Liver (tissue), 9 donors: ENCODE measurements around the gene LMLN. TPM values are rescaled to one million over a fixed set of nuclear protein-coding genes. Genes with fewer than 3 reads are reported as not detected.
"Not testable (repeated sequence)": the region's sequence is repeated elsewhere in the genome, so short reads cannot be mapped to it uniquely, and the experiment has no call there.

Source experiments
- DNase-seq: peaks from one replicate; pipeline ENCODE4 v3.0.0-alpha.2; 2017; ENCODE audit warnings: low spot score
- H3K27ac ChIP-seq, 2 donors: one replicate each; pipeline ENCODE4 v1.7.0; 2013; ENCODE audit warnings: inconsistent platforms in 2 of 2, low read length in 2 of 2, control low read depth in 1 of 2, low read depth in 1 of 2, mild to moderate bottlenecking in 1 of 2
- H3K27me3 ChIP-seq, 4 donors: one replicate each; pipeline versions ENCODE4 v1.6.1 to v1.7.0; 2013; ENCODE audit warnings: low read length in 3 of 4, inconsistent platforms in 1 of 4, mild to moderate bottlenecking in 1 of 4, moderate library complexity in 1 of 4; ENCODE audit not compliant: control insufficient read depth in 4 of 4, insufficient read depth in 4 of 4
- H3K36me3 ChIP-seq, 4 donors: one replicate each; pipeline versions ENCODE4 v1.6.1 to v1.7.0; 2013; ENCODE audit warnings: low read length in 3 of 4, mild to moderate bottlenecking in 3 of 4, low read depth in 1 of 4, moderate library complexity in 1 of 4; ENCODE audit not compliant: control insufficient read depth in 4 of 4, insufficient read depth in 3 of 4
- H3K4me1 ChIP-seq, 4 donors: one replicate each; pipeline versions ENCODE4 v1.6.1 to v1.7.0; 2013; ENCODE audit warnings: low read length in 3 of 4, mild to moderate bottlenecking in 3 of 4, moderate library complexity in 1 of 4; ENCODE audit not compliant: control insufficient read depth in 4 of 4, insufficient read depth in 4 of 4
- H3K4me3 ChIP-seq, 3 donors: one replicate each; pipeline versions ENCODE4 v1.6.1 to v1.7.0; 2013; ENCODE audit warnings: low read length in 3 of 3, control low read depth in 1 of 3, low read depth in 1 of 3, mild to moderate bottlenecking in 1 of 3
- H3K9ac ChIP-seq, 2 donors: one replicate each; pipeline ENCODE4 v1.7.0; 2013; ENCODE audit warnings: low read length in 2 of 2, mild to moderate bottlenecking in 2 of 2, moderate library complexity in 2 of 2, control low read depth in 1 of 2, low read depth in 1 of 2
- H3K9me3 ChIP-seq, 4 donors: one replicate each; pipeline versions ENCODE4 v1.6.1 to v1.7.0; 2013; ENCODE audit warnings: low read length in 3 of 4; ENCODE audit not compliant: control insufficient read depth in 4 of 4
- ATF3 ChIP-seq: IDR thresholded peaks from 2 replicates; pipeline ENCODE4 v1.6.1; 2016; ENCODE audit warnings: antibody characterized with exemption
- CTCF ChIP-seq: fragments of 150-350 bp; IDR thresholded peaks from 2 replicates; pipeline ENCODE4 v1.5.1; 2017; ENCODE audit warnings: improper control_type of control experiment, low read depth, low read length; ENCODE audit not compliant: missing input control
- EGR1 ChIP-seq, 2 donors: IDR thresholded peaks; 2 replicates each; pipeline ENCODE4 v1.6.1; 2016 to 2018; ENCODE audit warnings: antibody characterized with exemption in 2 of 2, low read depth in 2 of 2
- FOXA2 ChIP-seq: IDR thresholded peaks from 2 replicates; pipeline ENCODE4 v1.6.1; 2016; ENCODE audit warnings: antibody characterized with exemption
- GABPA ChIP-seq, 2 donors: IDR thresholded peaks in 1 of 2; conservative IDR thresholded peaks in 1 of 2; 2 replicates each; pipeline ENCODE4 v1.6.1; 2016; ENCODE audit warnings: antibody characterized with exemption in 2 of 2, mild to moderate bottlenecking in 1 of 2, moderate library complexity in 1 of 2
- HNF4G ChIP-seq: IDR thresholded peaks from 2 replicates; pipeline ENCODE4 v1.6.1; 2016; ENCODE audit warnings: antibody characterized with exemption
- JUND ChIP-seq, 2 donors: IDR thresholded peaks; 2 replicates each; pipeline ENCODE4 v1.6.1; 2016; ENCODE audit warnings: antibody characterized with exemption in 2 of 2
- MAX ChIP-seq: IDR thresholded peaks from 2 replicates; pipeline ENCODE4 v1.6.1; 2016; ENCODE audit warnings: antibody characterized with exemption
- NR2F2 ChIP-seq: IDR thresholded peaks from 2 replicates; pipeline ENCODE4 v1.6.1; 2016; ENCODE audit warnings: antibody characterized with exemption
- RAD21 ChIP-seq, 2 donors: IDR thresholded peaks; 2 replicates each; pipeline ENCODE4 v1.6.1; 2016; ENCODE audit warnings: antibody characterized with exemption in 2 of 2, mild to moderate bottlenecking in 2 of 2
- RXRA ChIP-seq, 2 donors: IDR thresholded peaks; 2 replicates each; pipeline ENCODE4 v1.6.1; 2017 to 2018; ENCODE audit warnings: antibody characterized with exemption in 2 of 2, mild to moderate bottlenecking in 1 of 2
- SP1 ChIP-seq: IDR thresholded peaks from 2 replicates; pipeline ENCODE4 v1.6.1; 2018; ENCODE audit warnings: antibody characterized with exemption, mild to moderate bottlenecking
- TAF1 ChIP-seq: conservative IDR thresholded peaks from 2 replicates; pipeline ENCODE4 v1.6.1; 2016; ENCODE audit warnings: antibody characterized with exemption, mild to moderate bottlenecking
- YY1 ChIP-seq: IDR thresholded peaks from 2 replicates; pipeline ENCODE4 v1.6.1; 2016; ENCODE audit warnings: antibody characterized with exemption, mild to moderate bottlenecking
- ZBTB33 ChIP-seq: IDR thresholded peaks from 2 replicates; pipeline ENCODE4 v1.6.1; 2016; ENCODE audit warnings: antibody characterized with exemption
- WGBS: extraction: QIAGEN DNeasy Blood & Tissue Kit; methylation state at CpG from one replicate; pipeline ENCODE4 v1.1.7; 2013; 5-methylcytosine and 5-hydroxymethylcytosine counted together
- polyA plus RNA-seq, 2 donors: library from polyadenylated mRNA; stranded (reverse) in 1 of 2; unstranded in 1 of 2; fragments of 200-250 nt in 1 of 2; fragments of >200 nt in 1 of 2; fragmentation: Nextera tagmentation in 1 of 2; extraction: Ambion mirVana in 1 of 2; gene quantifications; one replicate each; pipeline versions ENCODE4 v1.2.1 to v1.2.3, GENCODE V29; 2013 to 2015
- total RNA-seq, 2 donors: library from RNA; depleted of rRNA; stranded (reverse); fragments of >200 nt; gene quantifications; one replicate each; pipeline ENCODE4 v1.2.3, GENCODE V29; 2014
- donor health status: healthy.
- donor health status: healthy.
- donor health status: healthy.
- donor health status: healthy.
- donor health status: healthy.

LMLN gene
- total and polyA plus RNA-seq, 4 donors, result 0.90 to 3.2 (median 1.8) TPM

- TF ChIP-seq CTCF (no peak), GABPA (IDR thresholded peaks at IDR 0.05 in 1 of 2, conservative IDR thresholded peaks at IDR 0.05 in 1 of 2) (no peak), JUND (IDR thresholded peaks at IDR 0.05) (no peak), ATF3 (no peak), YY1 (no peak), SP1 (no peak)
Observed at GRCh38 chr3:198048445-198048844, 88.4 kb downstream of the LMLN start (continued).

- H3K36me3 ChIP-seq, result no peaks in the 10 kb centered on the region
- no peak for TF ChIP-seq SP1
- no peak for TF ChIP-seq CTCF
- TF ChIP-seq ATF3, result no peak
- TF ChIP-seq NR2F2, result no peak
- no peak for TF ChIP-seq MAX
- no peak for TF ChIP-seq RAD21 (IDR thresholded peaks at IDR 0.05)
- TF ChIP-seq HNF4G, result no peak
- no peak for TF ChIP-seq FOXA2
- no peak for TF ChIP-seq EGR1 (IDR thresholded peaks at IDR 0.05; ENCODE audit: low read depth in 2 of 2)
- no peak for TF ChIP-seq GABPA (IDR thresholded peaks at IDR 0.05 in 1 of 2, conservative IDR thresholded peaks at IDR 0.05 in 1 of 2)
- no peak for TF ChIP-seq RXRA (IDR thresholded peaks at IDR 0.05)
- no peak for TF ChIP-seq TAF1
- TF ChIP-seq ZBTB33, result no peak
- TF ChIP-seq JUND (IDR thresholded peaks at IDR 0.05), result no peak
- no peaks in the 10 kb centered on the region for H3K4me1 ChIP-seq
- WGBS, result 70% methylated on average over 2 of the region's 2 CpGs
- no peaks in the 10 kb centered on the region for H3K27me3 ChIP-seq
- H3K27ac ChIP-seq, result no peak overlapping the region
- H3K4me3 ChIP-seq, result no peak overlapping the region
- DNase-seq, result no peak
- no peaks in the 10 kb centered on the region for H3K9me3 ChIP-seq
- no peak overlapping the region for H3K9ac ChIP-seq
Observed at GRCh38 chr3:198051836-198052235, 91.8 kb downstream of the LMLN start.

- H3K27me3 ChIP-seq, H3K36me3 ChIP-seq, H3K9me3 ChIP-seq, DNase-seq, H3K9ac ChIP-seq, H3K27ac ChIP-seq, H3K4me3 ChIP-seq, H3K4me1 ChIP-seq: not testable (repeated sequence)
Observed at GRCh38 chr3:198053462-198053861, 93.4 kb downstream of the LMLN start.
